GM18858 (cell line): Measurements from ENCODE around the gene LRRC7.
"Not testable (repeated sequence)": the region's sequence is repeated elsewhere in the genome, so short reads cannot be mapped to it uniquely, and the experiment has no call there.

Experiments used
- ATAC-seq: cut with Tn5 transposase; IDR thresholded peaks from one replicate; pipeline ENCODE4 v1.9.1; 2021; ENCODE audit not compliant: unreplicated experiment

Gene LRRC7

GRCh38 chr1:69946935-69947334, 379.2 kb downstream of the LRRC7 start:
- ATAC-seq: no peak

DNA sequence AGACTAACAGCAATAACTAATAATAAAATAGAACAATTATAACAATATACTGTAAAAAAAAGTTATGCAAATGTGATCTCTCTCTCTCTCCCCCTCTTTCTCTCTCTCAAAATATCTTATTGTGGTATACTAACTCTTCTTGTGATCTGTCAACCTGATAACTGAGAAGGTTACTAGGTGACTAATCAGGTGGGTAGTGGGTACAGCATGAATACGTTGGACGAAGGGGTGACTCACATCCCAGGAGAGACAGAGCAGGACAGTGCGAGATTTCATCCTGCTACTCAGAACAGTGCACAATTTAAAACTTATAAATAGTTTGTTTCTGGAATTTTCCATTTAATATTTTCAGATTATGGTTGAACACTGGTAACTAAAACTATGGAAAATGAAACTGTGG, 380.1 kb downstream of the LRRC7 start:
- no peak for ATAC-seq

GRCh38 chr1:69952676-69953075, 385.0 kb downstream of the LRRC7 start:
- no peak for ATAC-seq

- ATAC-seq: not testable (repeated sequence)
These were observed 394.7 kb downstream of the LRRC7 start for GRCh38 chr1:69962452-69962851.

GRCh38 chr1:69967245-69967766, 399.6 kb downstream of the LRRC7 start:
- peak; percentile 55 for ATAC-seq

GRCh38 chr1:69976896-69977295, 409.2 kb downstream of the LRRC7 start:
- no peak for ATAC-seq

- ATAC-seq: no peak
These were observed 415.3 kb downstream of the LRRC7 start for GRCh38 chr1:69982992-69983391.

- ATAC-seq: no peak
These were observed 417.7 kb downstream of the LRRC7 start for GRCh38 chr1:69985376-69985775.

DNA sequence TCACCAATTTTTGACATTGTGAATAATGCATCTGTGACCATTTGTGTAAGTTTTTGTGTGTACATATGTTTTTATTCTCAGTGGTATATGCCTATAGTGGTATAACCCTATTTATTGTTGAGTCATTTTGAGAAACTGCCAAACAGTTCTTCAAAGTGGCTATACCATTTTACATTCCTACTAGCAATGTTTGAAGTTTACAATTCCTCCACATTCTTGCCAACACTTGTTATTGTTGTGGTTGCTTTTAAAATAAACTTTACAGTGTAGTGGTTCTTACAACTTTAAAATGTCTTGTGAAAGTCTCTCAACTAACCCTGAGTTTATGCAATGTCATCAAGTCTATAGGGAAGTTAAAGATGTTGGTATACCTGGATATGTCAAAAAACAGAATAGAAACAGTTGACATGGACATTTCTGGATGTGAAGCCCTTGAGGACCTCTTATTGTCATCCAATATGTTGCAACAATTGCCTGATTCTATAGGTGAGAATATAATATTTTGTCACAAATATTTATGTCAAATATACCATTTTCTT, 418.2 kb downstream of the LRRC7 start:
- no peak for ATAC-seq

DNA sequence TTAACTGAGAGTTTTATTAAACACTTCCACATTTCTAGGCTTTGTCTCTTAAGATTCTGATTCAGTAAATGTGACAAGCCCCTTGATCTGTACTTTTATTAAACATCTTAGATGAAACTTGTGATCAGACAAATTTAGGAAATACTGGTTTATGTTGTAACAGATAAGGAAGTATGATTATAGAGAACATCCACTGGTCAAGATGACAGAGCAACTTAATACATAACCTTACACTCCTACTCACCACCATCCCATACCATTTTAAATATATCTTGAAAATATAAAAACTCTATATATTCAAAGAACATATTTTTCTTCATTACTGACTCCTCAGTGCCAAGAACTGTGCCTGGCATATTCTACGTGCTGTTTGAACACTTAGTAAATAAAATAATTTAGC, 420.2 kb downstream of the LRRC7 start:
- no peak for ATAC-seq

DNA sequence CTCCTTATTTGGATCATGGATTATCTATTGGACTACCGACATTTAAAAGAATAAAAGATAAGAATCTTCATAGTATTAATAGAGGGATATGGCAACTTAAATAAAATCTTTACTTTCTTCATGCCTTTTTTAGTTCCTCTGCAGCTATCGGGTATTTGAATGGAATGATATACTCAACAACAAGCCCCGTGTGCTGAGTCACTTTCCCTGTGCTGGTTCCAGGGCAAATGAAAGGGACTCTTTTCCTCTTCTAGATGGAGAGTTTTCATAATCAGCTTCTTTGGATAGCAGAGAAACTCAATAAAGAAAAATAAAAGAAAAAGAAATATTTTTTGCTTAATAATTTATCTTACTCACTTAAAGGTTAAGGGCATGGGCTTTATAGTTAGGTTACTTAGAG, 423.9 kb downstream of the LRRC7 start:
- ATAC-seq: no peak

- ATAC-seq: no peak
These were observed 424.9 kb downstream of the LRRC7 start for GRCh38 chr1:69992594-69992993.

- no peak for ATAC-seq
These were observed 426.1 kb downstream of the LRRC7 start for GRCh38 chr1:69993810-69994209.

DNA sequence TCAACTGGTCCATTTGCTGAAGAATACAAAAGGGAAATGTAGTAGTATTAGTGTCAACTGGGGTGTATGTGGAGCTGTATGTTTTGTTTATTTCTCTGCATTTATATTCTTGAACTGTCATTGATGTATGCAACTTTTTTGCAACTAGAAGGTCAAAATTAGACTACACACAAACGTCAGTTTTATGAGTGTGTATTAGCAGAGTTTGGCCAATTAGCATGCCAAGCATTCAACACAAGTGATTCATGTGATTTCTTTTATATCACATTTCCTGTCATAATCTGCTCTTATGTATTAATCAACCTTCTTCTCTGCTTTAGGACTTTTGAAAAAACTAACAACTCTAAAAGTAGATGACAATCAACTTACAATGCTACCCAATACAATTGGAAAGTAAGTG, 426.5 kb downstream of the LRRC7 start:
- ATAC-seq: no peak

DNA sequence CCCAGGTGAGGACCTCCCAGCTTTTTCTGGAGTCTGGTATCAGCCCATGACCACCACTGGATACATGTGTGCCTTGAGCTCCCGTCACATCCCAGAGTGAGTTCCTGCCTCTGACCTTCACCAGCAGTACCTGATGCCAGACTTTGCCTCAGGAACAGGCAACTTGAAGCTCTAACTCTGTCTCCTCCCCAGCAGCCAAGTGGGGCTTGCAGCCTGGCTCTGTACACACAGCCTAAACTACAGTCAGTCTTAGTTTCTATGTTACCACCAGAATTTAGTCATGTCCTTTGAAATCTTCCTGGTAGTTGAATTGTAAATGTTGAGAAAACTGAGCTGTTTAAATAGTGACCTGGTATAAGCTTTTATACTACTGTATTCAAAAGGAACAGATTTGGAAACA, 431.1 kb downstream of the LRRC7 start:
- ATAC-seq: no peak

DNA sequence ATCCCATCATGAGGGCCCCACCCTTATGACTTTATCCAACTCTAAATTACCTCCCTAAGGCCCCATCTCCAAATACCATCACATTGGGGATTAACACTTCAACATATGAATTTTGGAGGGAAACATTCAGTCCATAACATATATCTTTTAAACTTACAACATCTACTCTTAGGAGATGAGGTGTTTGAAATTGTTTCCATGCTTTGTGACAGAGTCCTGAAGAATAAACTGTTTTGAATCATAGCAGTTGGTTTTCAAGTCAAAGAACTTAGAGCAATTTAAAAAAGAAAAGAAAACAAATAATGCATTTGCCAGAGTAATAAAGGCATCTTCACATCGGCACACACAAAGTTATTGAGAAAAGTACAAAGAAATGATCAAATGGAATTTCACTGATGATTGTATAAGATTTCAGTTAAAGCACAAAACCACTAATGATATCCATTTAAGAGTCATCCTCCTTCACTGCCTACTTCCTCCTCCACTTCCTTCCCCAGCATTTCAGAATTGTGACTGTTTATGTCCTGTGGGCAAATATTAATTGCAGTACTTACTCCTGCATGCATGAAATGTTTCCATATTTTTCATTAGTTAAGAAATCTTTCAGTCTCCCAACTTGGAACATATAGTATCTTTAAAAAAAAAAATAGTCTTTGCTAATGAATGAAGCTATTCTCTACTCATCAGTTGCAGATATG, 435.6 kb downstream of the LRRC7 start:
- ATAC-seq: no peak

GRCh38 chr1:70005386-70006034, 437.8 kb downstream of the LRRC7 start:
- ATAC-seq: no peak

GRCh38 chr1:70008660-70009059, 440.9 kb downstream of the LRRC7 start:
- no peak for ATAC-seq

DNA sequence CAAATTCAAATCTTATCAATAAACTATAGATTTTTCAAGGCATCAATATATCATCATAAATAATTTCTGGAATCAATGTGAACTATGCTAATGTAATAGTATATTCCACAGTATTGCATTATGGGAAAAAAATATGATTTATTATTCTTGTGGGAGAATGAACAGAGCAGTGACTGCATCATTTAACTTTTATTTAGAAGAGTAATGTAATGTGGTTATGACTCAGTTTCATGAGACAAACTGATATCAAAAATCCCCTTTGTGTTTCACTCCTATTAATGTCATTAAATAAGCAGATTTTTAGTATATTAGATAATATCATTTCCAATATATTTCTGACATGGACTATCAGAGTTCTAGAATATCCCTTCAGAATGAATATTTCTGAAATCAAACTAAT, 450.0 kb downstream of the LRRC7 start:
- no peak for ATAC-seq

DNA sequence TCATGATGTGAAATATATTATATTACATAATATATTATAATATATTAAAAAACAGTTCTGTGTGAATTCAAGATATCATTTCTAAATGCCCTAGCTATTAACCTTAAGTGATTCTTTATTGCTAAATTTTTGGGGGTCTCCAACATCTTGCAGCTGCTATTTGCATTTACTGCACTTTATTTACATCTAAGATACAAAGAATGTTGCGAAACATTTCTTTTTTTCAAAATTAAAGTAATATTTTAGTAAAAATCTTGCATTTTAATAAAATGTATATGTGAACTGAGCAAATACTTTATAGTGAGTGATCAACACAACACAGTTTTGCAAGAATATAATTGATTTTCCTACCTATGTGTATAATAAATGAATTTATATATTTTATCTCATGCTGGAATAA, 456.6 kb downstream of the LRRC7 start:
- no peak for ATAC-seq

DNA sequence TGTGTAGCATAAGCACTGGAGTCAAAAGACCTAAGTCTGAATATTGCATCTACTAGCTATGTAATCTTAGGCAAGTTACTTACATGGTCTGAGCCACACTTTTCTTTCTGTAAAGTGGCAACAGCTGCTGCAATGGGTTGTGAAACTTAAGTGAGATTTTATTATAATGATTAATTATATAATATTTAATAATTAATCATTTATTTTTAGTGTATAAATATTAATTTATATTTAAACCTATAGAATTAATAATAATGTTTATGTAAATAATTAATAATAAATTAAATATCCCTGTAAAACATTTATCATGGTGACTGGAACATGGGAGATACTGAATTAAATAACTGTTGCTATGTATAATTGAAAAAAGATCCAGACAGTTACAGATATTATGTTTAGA, 457.3 kb downstream of the LRRC7 start:
- ATAC-seq: no peak

DNA sequence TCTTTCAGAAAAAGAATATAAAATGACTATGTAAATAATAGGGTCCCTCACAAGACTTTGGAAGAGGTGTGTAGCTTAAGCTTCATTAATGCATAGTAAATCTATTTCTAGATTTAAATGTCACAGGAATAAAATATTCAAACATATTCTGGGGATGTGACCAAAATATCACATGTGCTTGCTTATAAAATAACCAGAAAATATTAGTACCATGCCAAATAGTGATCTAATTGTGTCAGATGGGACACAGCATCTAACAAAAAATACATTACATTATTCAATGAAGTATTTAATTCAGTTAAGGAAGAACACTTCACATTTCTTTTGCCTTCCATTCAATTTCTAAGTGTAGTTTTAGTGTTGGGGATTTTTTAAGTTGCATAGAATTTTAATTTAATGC, 458.1 kb downstream of the LRRC7 start:
- no peak for ATAC-seq
